PC-9 (cell line): ENCODE measurements around the gene CDKN2D.

Experiments used
- CTCF ChIP-seq: fragments of 200-600 bp; sonication (generic); conservative IDR thresholded peaks from 2 replicates; pipeline ENCODE4 v1.6.1; 2017; ENCODE audit warnings: mixed run types, antibody characterized with exemption, mild to moderate bottlenecking, moderate library complexity
- EZH2 ChIP-seq: fragments of 200-600 bp; sonication (generic); IDR thresholded peaks from 2 replicates; pipeline ENCODE4 v1.8.0; 2017; ENCODE audit warnings: antibody characterized with exemption, low read depth

- no peak for TF ChIP-seq CTCF
- TF ChIP-seq EZH2: no peak
Observed at GRCh38 chr19:10574462-10574861, 5.7 kb upstream of the CDKN2D start.
